BLaER1 treated with 17β-estradiol and CSF1 and Interleukin-3, amounts not matched to agents 10 nM and 100 nM (cell line): ENCODE results near the gene RAB3B.
"Not testable (repeated sequence)": the region's sequence is repeated elsewhere in the genome, so short reads cannot be mapped to it uniquely, and the experiment has no call there.

Experiments
- H3K27ac ChIP-seq, 11 experiments: shearing (Covaris generic); formaldehyde crosslinking; 2 replicates each; pipeline ENCODE4 v1.8.1; 2022
- H3K27me3 ChIP-seq, 11 experiments: shearing (Covaris generic); formaldehyde crosslinking; 2 replicates each; pipeline ENCODE4 v1.8.1; 2022
- H3K36me3 ChIP-seq, 11 experiments: shearing (Covaris generic); formaldehyde crosslinking; 2 replicates each; pipeline ENCODE4 v1.8.1; 2022
- H3K4me1 ChIP-seq, 10 experiments: shearing (Covaris generic); formaldehyde crosslinking; 2 replicates each; pipeline ENCODE4 v1.8.1; 2022
- H3K4me2 ChIP-seq, 11 experiments: shearing (Covaris generic); formaldehyde crosslinking; 2 replicates each; pipeline ENCODE4 v1.8.1; 2022
- H3K4me3 ChIP-seq, 10 experiments: shearing (Covaris generic); formaldehyde crosslinking; 2 replicates each; pipeline ENCODE4 v1.8.1; 2022
- H3K9ac ChIP-seq, 11 experiments: shearing (Covaris generic); formaldehyde crosslinking; 2 replicates each; pipeline ENCODE4 v1.8.1; 2022
- H3K9me3 ChIP-seq, 11 experiments: shearing (Covaris generic); formaldehyde crosslinking; replicated peaks in 1 of 11; 2 replicates each; pipeline ENCODE4 v1.8.1; 2022
- H4K20me1 ChIP-seq, 11 experiments: shearing (Covaris generic); formaldehyde crosslinking; 2 replicates each; pipeline ENCODE4 v1.8.1; 2022
- Cebpa-rat ChIP-seq, 11 experiments: shearing (Covaris generic); IDR thresholded peaks; 2 replicates each; pipeline ENCODE4 v1.8.1; 2022

The RAB3B gene

GRCh38 chr1:52028328-52028727, 37.8 kb upstream of the RAB3B start:
- Histone ChIP-seq H3K36me3 (peaks cover 53 to 92% (median 62%) of the 10 kb centered on the region in 11 experiments), H4K20me1 (peaks cover 22 to 49% (median 36%) of the 10 kb centered on the region in 11 experiments; a peak in 21 of 22 replicates), H3K4me2 (no peak overlapping the region), H3K27me3 (no peaks in the 10 kb centered on the region), H3K4me1 (peaks cover 23 to 37% (median 31%) of the 10 kb centered on the region in 10 experiments), H3K27ac (no peak overlapping the region), H3K9me3 (no peaks in the 10 kb centered on the region), H3K9ac (no peak overlapping the region), H3K4me3 (no peak overlapping the region)
- TF ChIP-seq Cebpa-rat (IDR thresholded peaks at IDR 0.05) = no peak

- TF ChIP-seq Cebpa-rat (IDR thresholded peaks at IDR 0.05) = no peak
- peaks cover 69 to 99% (median 79%) of the 10 kb centered on the region in 11 experiments for H3K36me3 ChIP-seq
- peaks cover 10 to 26% (median 17%) of the 10 kb centered on the region in 10 experiments; a peak in 19 of 20 replicates for H3K4me1 ChIP-seq
- no peak overlapping the region for H3K9ac ChIP-seq
- no peak overlapping the region for H3K27ac ChIP-seq
- peaks cover 6 to 29% (median 20%) of the 10 kb centered on the region in 11 experiments; a peak in 20 of 22 replicates for H4K20me1 ChIP-seq
- H3K4me2 ChIP-seq = no peak overlapping the region
- no peaks in the 10 kb centered on the region for H3K27me3 ChIP-seq
- H3K9me3 ChIP-seq = no peaks in the 10 kb centered on the region
- no peak overlapping the region for H3K4me3 ChIP-seq
Observed at GRCh38 chr1:52026278-52026677, 35.8 kb upstream of the RAB3B start.

GRCh38 chr1:52022133-52022532, 31.6 kb upstream of the RAB3B start:
- Histone ChIP-seq H3K9me3 (no peaks in the 10 kb centered on the region), H3K4me1 (peaks cover 0 to 14% (median 5%) of the 10 kb centered on the region in 10 experiments; a peak in 6 of 20 replicates), H4K20me1 (no peaks in the 10 kb centered on the region), H3K36me3 (peaks cover 69 to 79% (median 75%) of the 10 kb centered on the region in 11 experiments), H3K27ac (no peak overlapping the region), H3K4me2 (no peak overlapping the region), H3K27me3 (no peaks in the 10 kb centered on the region), H3K4me3 (no peak overlapping the region), H3K9ac (no peak overlapping the region)
- TF ChIP-seq Cebpa-rat (IDR thresholded peaks at IDR 0.05) = no peak

GRCh38 chr1:52008071-52008809, 17.7 kb upstream of the RAB3B start:
- H3K4me2 ChIP-seq = no peak overlapping the region
- H3K4me1 ChIP-seq = peaks cover 0 to 4% (median 0%) of the 10 kb centered on the region in 10 experiments; a peak in 1 of 20 replicates
- no peak overlapping the region for H3K4me3 ChIP-seq
- no peaks in the 10 kb centered on the region for H3K9me3 ChIP-seq
- no peaks in the 10 kb centered on the region for H3K36me3 ChIP-seq
- peaks cover 0 to 6% (median 0%) of the 10 kb centered on the region in 11 experiments; a peak in 4 of 22 replicates for H3K27me3 ChIP-seq
- no peak for TF ChIP-seq Cebpa-rat (IDR thresholded peaks at IDR 0.05)
- no peak overlapping the region for H3K27ac ChIP-seq
- H4K20me1 ChIP-seq = no peaks in the 10 kb centered on the region
- H3K9ac ChIP-seq = no peak overlapping the region

GRCh38 chr1:52007215-52008002, 16.9 kb upstream of the RAB3B start:
- H3K27me3 ChIP-seq = peaks cover 0 to 6% (median 0%) of the 10 kb centered on the region in 11 experiments; a peak in 4 of 22 replicates
- no peaks in the 10 kb centered on the region for H4K20me1 ChIP-seq
- H3K4me2 ChIP-seq = peak overlapping the region in 1 of 11 experiments; percentile 18; a peak in 1 of 22 replicates
- no peaks in the 10 kb centered on the region for H3K36me3 ChIP-seq
- H3K9me3 ChIP-seq = no peaks in the 10 kb centered on the region
- no peak overlapping the region for H3K4me3 ChIP-seq
- no peak overlapping the region for H3K27ac ChIP-seq
- no peak overlapping the region for H3K9ac ChIP-seq
- no peak for TF ChIP-seq Cebpa-rat (IDR thresholded peaks at IDR 0.05)
- peaks cover 0 to 4% (median 0%) of the 10 kb centered on the region in 10 experiments; a peak in 1 of 20 replicates for H3K4me1 ChIP-seq

- not testable (repeated sequence) for H3K4me3 ChIP-seq, H3K27me3 ChIP-seq, H3K9ac ChIP-seq, H3K27ac ChIP-seq, H3K4me2 ChIP-seq, H3K9me3 ChIP-seq, H3K4me1 ChIP-seq, H4K20me1 ChIP-seq, H3K36me3 ChIP-seq
Observed at GRCh38 chr1:52006081-52006553, 15.6 kb upstream of the RAB3B start.

- H3K36me3 ChIP-seq, H4K20me1 ChIP-seq, H3K9ac ChIP-seq, H3K27me3 ChIP-seq, H3K4me2 ChIP-seq, H3K4me3 ChIP-seq, H3K4me1 ChIP-seq, H3K27ac ChIP-seq, H3K9me3 ChIP-seq: not testable (repeated sequence)
Observed at GRCh38 chr1:52005548-52005947, 15.0 kb upstream of the RAB3B start.

GRCh38 chr1:52003877-52004276, 13.4 kb upstream of the RAB3B start:
- Histone ChIP-seq H3K27ac (no peak overlapping the region), H3K4me1 (peaks cover 0 to 4% (median 0%) of the 10 kb centered on the region in 10 experiments; a peak in 1 of 20 replicates), H4K20me1 (no peaks in the 10 kb centered on the region), H3K4me2 (no peak overlapping the region), H3K9me3 (no peaks in the 10 kb centered on the region), H3K4me3 (no peak overlapping the region), H3K9ac (no peak overlapping the region), H3K36me3 (no peaks in the 10 kb centered on the region), H3K27me3 (peaks cover 0 to 6% (median 0%) of the 10 kb centered on the region in 11 experiments; a peak in 4 of 22 replicates)
- no peak for TF ChIP-seq Cebpa-rat (IDR thresholded peaks at IDR 0.05)
